ENCODE measurements around the gene COBL. TPM values are rescaled to one million over a fixed set of nuclear protein-coding genes. Genes with fewer than 3 reads are reported as not detected.

COBL gene
- total and polyA plus RNA-seq, 8 donors: 7.4 to 32.0 (median 16.8) TPM

- intact Hi-C loops (cut with DNase I): loop anchor here in 2 of 3 donors (5.0 to 10.0 kb wide), 3 partner anchors 539 to 949 kb away; no protein-coding TSS in a partner anchor
- TF ChIP-seq CTCF (IDR thresholded peaks at IDR 0.05): no peak
- WGBS, 2 donors: 94 to 95% methylated on average over 4 of the region's 4 CpGs
- Histone ChIP-seq H3K4me1 (no peaks in the 10 kb centered on the region), H3K36me3 (no peaks in the 10 kb centered on the region), H3K27ac (no peak overlapping the region), H3K9me3 (no peaks in the 10 kb centered on the region), H3K27me3 (no peaks in the 10 kb centered on the region), H3K4me3 (no peak overlapping the region)
- FAIRE-seq (no peak), DNase-seq (no peak), ATAC-seq (no peak)
Measured at GRCh38 chr7:51154201-51154600, 162.4 kb downstream of the COBL start.

- no peaks in the 10 kb centered on the region for H3K9me3 ChIP-seq
- FAIRE-seq: no peak
- ATAC-seq: no peak
- no peak overlapping the region for H3K27ac ChIP-seq
- DNase-seq: no peak
- no peaks in the 10 kb centered on the region for H3K4me1 ChIP-seq
- 91% methylated on average over 4 of the region's 4 CpGs for WGBS, 2 donors
- no peak for TF ChIP-seq CTCF (IDR thresholded peaks at IDR 0.05)
- intact Hi-C loops (cut with DNase I): loop anchor here in 2 of 3 donors (5.0 to 10.0 kb wide), 3 partner anchors 538 to 948 kb away; no protein-coding TSS in a partner anchor
- no peaks in the 10 kb centered on the region for H3K27me3 ChIP-seq
- no peak overlapping the region for H3K4me3 ChIP-seq
- H3K36me3 ChIP-seq: no peaks in the 10 kb centered on the region
Measured at GRCh38 chr7:51152706-51153200, 163.9 kb downstream of the COBL start.

GRCh38 chr7:51151455-51151854 lies 165.2 kb downstream of the COBL start:
- H3K9me3 ChIP-seq: no peaks in the 10 kb centered on the region
- intact Hi-C loops (cut with DNase I): loop anchor here in 2 of 3 donors (5.0 to 10.0 kb wide), 3 partner anchors 537 to 947 kb away; no protein-coding TSS in a partner anchor
- no peaks in the 10 kb centered on the region for H3K27me3 ChIP-seq
- ATAC-seq (no peak), DNase-seq (no peak), FAIRE-seq (no peak)
- no peak overlapping the region for H3K27ac ChIP-seq
- no peak overlapping the region for H3K4me3 ChIP-seq
- no peak for TF ChIP-seq CTCF (IDR thresholded peaks at IDR 0.05)
- WGBS, 2 donors: 73 to 75% methylated on average over 3 of the region's 3 CpGs
- no peaks in the 10 kb centered on the region for H3K36me3 ChIP-seq
- H3K4me1 ChIP-seq: no peaks in the 10 kb centered on the region

GRCh38 chr7:51150193-51150592 lies 166.4 kb downstream of the COBL start:
- Histone ChIP-seq H3K9me3 (no peaks in the 10 kb centered on the region), H3K27ac (no peak overlapping the region), H3K4me1 (no peaks in the 10 kb centered on the region), H3K27me3 (no peaks in the 10 kb centered on the region), H3K4me3 (no peak overlapping the region), H3K36me3 (no peaks in the 10 kb centered on the region)
- DNase-seq (no peak), FAIRE-seq (no peak), ATAC-seq (no peak)
- TF ChIP-seq CTCF (IDR thresholded peaks at IDR 0.05): no peak
- 93% methylated on average over 3 of the region's 3 CpGs for WGBS, 2 donors
- intact Hi-C loops (cut with DNase I): loop anchor here in 2 of 3 donors (5.0 to 10.0 kb wide), 3 partner anchors 535 to 945 kb away; no protein-coding TSS in a partner anchor

GRCh38 chr7:51148216-51148615 lies 168.4 kb downstream of the COBL start:
- FAIRE-seq (no peak), DNase-seq (no peak), ATAC-seq (no peak)
- Histone ChIP-seq H3K27me3 (no peaks in the 10 kb centered on the region), H3K36me3 (no peaks in the 10 kb centered on the region), H3K4me1 (no peaks in the 10 kb centered on the region), H3K9me3 (no peaks in the 10 kb centered on the region), H3K4me3 (no peak overlapping the region), H3K27ac (no peak overlapping the region)
- intact Hi-C loops (cut with DNase I): loop anchor here in 1 of 3 donors (10.0 kb wide), 1 partner anchor 353 kb away; no protein-coding TSS in a partner anchor
- TF ChIP-seq CTCF (IDR thresholded peaks at IDR 0.05): no peak
- 94 to 96% methylated on average over 6 of the region's 6 CpGs for WGBS, 2 donors
